ENCODE data around the gene ALDH1L1.

ALDH1L1 gene

GRCh38 chr3:126113238-126113555 lies 67.2 kb downstream of the ALDH1L1 start:
- TF ChIP-seq REST (IDR thresholded peaks at IDR 0.05; ENCODE audit: insufficient read depth in 1 of 2, low read depth in 2 of 2, low read length in 2 of 2) (no peak), POLR2AphosphoS5 (IDR thresholded peaks at IDR 0.05; ENCODE audit: low read depth, low read length) (no peak), TAF1 (IDR thresholded peaks at IDR 0.05; ENCODE audit: borderline replicate concordance, insufficient read depth, low read length) (no peak), FOXP2 (optimal IDR thresholded peaks at IDR 0.05; ENCODE audit: borderline replicate concordance, extremely low read depth, extremely low read length, insufficient read depth) (no peak), SIN3A (IDR thresholded peaks at IDR 0.05; ENCODE audit: borderline replicate concordance, insufficient read depth, low read length) (no peak)

GRCh38 chr3:126112531-126113237 lies 67.7 kb downstream of the ALDH1L1 start:
- TF ChIP-seq POLR2AphosphoS5 (IDR thresholded peaks at IDR 0.05; ENCODE audit: low read depth, low read length) (no peak), SIN3A (IDR thresholded peaks at IDR 0.05; ENCODE audit: borderline replicate concordance, insufficient read depth, low read length) (no peak), TAF1 (IDR thresholded peaks at IDR 0.05; ENCODE audit: borderline replicate concordance, insufficient read depth, low read length) (no peak), REST (IDR thresholded peaks at IDR 0.05; ENCODE audit: insufficient read depth in 1 of 2, low read depth in 2 of 2, low read length in 2 of 2) (no peak), FOXP2 (optimal IDR thresholded peaks at IDR 0.05; ENCODE audit: borderline replicate concordance, extremely low read depth, extremely low read length, insufficient read depth) (no peak)

GRCh38 chr3:126111566-126112475 lies 68.6 kb downstream of the ALDH1L1 start:
- TF ChIP-seq FOXP2 (optimal IDR thresholded peaks at IDR 0.05; ENCODE audit: borderline replicate concordance, extremely low read depth, extremely low read length, insufficient read depth) = no peak
- TF ChIP-seq SIN3A (IDR thresholded peaks at IDR 0.05; ENCODE audit: borderline replicate concordance, insufficient read depth, low read length) = no peak
- TF ChIP-seq REST (IDR thresholded peaks at IDR 0.05; ENCODE audit: insufficient read depth in 1 of 2, low read depth in 2 of 2, low read length in 2 of 2) = no peak

GRCh38 chr3:126111126-126111551 lies 69.2 kb downstream of the ALDH1L1 start:
- TF ChIP-seq POLR2AphosphoS5 (IDR thresholded peaks at IDR 0.05; ENCODE audit: low read depth, low read length) = no peak
- TF ChIP-seq TAF1 (IDR thresholded peaks at IDR 0.05; ENCODE audit: borderline replicate concordance, insufficient read depth, low read length) = no peak
- TF ChIP-seq SIN3A (IDR thresholded peaks at IDR 0.05; ENCODE audit: borderline replicate concordance, insufficient read depth, low read length) = no peak
- no peak for TF ChIP-seq REST (IDR thresholded peaks at IDR 0.05; ENCODE audit: insufficient read depth in 1 of 2, low read depth in 2 of 2, low read length in 2 of 2)
- no peak for TF ChIP-seq FOXP2 (optimal IDR thresholded peaks at IDR 0.05; ENCODE audit: borderline replicate concordance, extremely low read depth, extremely low read length, insufficient read depth)

Measured in PFSK-1 (cell line).